OCI-LY1 (cell line): ENCODE measurements around the gene FHIT.

Experiments used
- CTCF ChIP-seq: fragments of 200-600 bp; sonication (generic), shearing (Covaris generic); IDR thresholded peaks from 2 replicates; pipeline ENCODE4 v1.5.1; 2017; ENCODE audit warnings: mild to moderate bottlenecking, antibody characterized with exemption, low read length, moderate library complexity, mixed read lengths
- EZH2 ChIP-seq: fragments of 200-600 bp; sonication (generic), shearing (Covaris generic); IDR thresholded peaks from 2 replicates; pipeline ENCODE4 v1.8.0; 2017; ENCODE audit warnings: borderline replicate concordance, mixed run types, mild to moderate bottlenecking, antibody characterized with exemption, low read length, moderate library complexity, mixed read lengths

GRCh38 chr3:60788185-60788584 is 463.1 kb downstream of the FHIT start:
- TF ChIP-seq CTCF (no peak), EZH2 (no peak)
